HG03354 (cell line): ENCODE results near the gene PRSS23.
"Not testable (repeated sequence)": the region's sequence is repeated elsewhere in the genome, so short reads cannot be mapped to it uniquely, and the experiment has no call there.

Source experiments
- ATAC-seq: cut with Tn5 transposase; IDR thresholded peaks from one replicate; pipeline ENCODE4 v1.9.1; 2021; ENCODE audit warnings: mild to moderate bottlenecking; ENCODE audit not compliant: unreplicated experiment, poor library complexity, severe bottlenecking

The PRSS23 gene, protein sequence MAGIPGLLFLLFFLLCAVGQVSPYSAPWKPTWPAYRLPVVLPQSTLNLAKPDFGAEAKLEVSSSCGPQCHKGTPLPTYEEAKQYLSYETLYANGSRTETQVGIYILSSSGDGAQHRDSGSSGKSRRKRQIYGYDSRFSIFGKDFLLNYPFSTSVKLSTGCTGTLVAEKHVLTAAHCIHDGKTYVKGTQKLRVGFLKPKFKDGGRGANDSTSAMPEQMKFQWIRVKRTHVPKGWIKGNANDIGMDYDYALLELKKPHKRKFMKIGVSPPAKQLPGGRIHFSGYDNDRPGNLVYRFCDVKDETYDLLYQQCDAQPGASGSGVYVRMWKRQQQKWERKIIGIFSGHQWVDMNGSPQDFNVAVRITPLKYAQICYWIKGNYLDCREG

DNA sequence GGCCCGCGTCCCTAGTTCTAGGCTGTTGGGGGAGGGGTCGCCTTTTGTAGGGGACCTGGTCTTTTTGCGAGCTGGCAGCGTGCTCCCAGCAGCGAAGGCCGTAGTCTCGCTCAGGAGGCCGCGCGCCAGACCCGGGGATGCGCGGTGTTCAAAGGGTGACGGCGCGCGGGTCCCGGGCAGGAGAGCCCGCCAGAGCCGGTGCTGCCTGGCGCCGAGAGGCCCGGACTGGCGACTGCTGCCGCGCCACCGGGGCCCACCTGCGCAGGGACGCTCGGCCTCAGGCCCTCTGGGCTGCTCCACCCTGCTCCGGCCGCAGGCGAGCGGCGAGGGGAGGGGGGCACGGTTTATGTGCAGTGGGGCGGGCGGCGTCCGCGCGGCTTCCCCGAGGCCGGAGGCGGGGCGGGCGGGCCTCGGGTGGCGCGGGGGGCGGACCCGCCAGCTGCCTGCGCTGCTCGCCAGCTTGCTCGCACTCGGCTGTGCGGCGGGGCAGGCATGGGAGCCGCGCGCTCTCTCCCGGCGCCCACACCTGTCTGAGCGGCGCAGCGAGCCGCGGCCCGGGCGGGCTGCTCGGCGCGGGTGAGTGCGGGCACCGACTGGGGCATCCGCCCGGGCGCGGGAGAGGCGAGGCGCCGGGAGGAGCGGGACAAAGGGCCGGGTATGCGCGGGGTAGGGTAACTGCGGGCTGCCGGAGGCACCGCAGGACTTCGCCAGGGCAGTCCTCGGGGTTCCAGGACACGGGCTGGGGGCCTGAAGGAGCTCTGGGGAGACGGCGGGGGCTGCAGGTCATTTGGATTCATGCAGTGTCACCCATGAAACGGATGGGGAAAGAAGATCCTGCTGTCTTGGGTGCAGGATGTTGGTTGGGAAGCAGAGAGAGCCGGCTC, at the start of gene PRSS23:
PRSS23 (plus strand) TSS at position 467 of the 884 bp plus-strand sequence. CDS start 7,102 bp downstream, outside the sequence.
- peak; percentile 57 for ATAC-seq

DNA sequence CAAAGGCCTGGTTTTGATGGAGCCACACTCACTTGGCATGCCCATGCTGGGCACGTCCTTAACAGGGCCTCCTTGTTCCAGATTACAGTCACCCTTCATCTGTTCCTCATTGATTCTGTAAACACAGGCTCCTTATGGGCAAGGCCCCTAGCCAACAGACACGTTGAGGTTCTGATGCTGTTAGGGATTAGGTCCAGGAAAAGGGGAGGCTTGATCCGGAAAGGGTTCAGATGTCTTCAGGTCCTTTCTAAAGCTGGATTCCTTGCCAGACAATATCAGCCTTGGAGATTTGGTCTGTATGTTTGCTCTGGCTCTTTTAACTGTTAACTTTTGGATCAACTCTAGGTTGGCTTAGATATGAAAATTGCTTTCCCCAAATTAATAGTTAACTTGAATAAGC, 46.9 kb upstream of the PRSS23 start:
- no peak for ATAC-seq

DNA sequence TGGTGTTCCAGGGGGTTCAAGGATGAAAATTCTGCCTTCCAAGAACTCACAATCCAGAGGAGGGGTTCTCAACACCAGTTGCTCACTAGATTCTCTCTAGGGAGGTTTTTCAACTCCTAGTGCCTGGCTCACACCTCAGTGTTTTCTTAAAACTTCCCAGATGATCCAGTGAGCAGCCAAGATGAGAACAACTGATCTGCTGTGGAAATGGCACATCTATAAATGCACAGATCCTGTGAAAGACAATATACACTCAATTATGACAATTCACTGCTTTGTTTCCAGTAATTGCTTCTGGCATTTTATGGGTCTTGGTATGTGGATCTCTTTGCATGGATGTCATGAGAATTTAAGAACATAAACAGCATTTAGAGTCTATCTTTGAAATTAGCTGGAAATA, 45.2 kb upstream of the PRSS23 start:
- ATAC-seq, result no peak

DNA sequence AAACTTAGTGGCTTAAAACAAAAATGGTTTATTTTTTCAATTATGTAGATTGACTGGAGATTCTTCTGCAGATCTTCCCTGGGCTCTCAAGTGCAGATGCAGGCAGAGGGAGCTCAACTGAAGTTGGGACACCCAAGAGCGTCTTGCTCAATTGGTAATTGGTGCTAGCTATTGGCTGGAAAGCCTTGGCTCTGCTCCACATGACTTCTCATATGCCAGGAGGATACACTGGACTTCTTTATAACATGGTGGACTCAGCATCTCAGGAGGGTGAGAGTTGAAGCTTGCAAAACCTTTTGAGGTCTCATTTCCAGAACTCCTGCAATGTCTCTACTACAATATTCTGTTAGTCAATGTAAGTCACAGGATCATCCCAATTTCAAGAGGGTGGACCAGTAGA, 42.2 kb upstream of the PRSS23 start:
- no peak for ATAC-seq

DNA sequence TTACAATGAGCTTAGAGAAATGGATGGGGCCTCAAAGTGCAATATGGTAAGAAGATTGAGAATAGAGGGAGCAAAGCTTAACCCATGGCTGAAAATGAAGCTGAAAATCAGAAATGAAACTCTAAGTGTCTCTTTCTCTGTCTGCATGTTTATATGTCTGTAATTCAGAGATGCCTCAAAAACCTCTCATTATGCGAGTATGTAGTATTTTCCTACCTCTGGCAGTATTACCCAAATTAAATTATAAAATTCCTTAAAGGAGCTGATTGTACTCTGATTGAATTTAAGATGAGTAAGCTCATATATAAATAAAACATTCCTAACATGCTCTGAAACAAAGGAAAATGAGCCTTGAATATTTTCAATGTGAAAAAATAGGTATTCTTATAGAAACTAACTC, 39.8 kb upstream of the PRSS23 start:
- ATAC-seq, result no peak

DNA sequence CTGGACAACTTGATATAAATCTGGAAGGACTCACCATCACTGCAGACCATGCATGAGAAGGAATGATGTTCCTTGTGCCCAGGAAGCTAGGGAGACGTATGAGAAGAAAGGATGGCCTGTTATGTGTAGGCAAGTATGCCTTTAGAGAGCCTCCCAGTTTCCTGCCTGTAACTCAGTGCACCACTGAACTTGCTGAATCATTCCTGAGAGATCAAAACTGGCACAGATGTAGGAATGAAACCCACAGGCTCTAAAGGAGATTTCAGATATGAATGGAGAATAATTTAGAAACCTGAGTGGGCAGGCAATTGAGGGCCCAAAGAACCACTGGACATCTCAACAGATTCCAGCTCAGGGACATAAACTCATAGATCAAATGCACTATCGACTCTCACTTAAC, 38.4 kb upstream of the PRSS23 start:
- ATAC-seq, result no peak

DNA sequence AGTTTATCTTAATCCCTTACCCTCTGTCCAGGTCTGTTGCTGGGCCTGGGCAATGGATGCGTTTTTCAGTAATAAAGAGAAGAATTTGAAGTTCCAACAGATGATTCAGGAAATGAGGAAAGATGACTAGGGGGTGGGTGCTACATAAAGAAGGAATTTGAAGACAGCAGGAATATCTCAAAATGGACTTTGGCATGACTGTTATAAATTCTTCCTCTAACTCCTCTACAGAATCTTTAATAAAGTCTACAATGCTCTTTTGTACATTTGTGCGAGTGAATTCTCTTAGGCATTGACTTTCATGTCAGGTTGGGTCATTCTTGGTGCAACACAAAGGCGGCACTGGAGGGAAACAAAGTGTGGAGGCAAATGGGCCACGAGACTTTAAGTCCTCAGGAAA, 35.1 kb upstream of the PRSS23 start:
- ATAC-seq, result no peak

DNA sequence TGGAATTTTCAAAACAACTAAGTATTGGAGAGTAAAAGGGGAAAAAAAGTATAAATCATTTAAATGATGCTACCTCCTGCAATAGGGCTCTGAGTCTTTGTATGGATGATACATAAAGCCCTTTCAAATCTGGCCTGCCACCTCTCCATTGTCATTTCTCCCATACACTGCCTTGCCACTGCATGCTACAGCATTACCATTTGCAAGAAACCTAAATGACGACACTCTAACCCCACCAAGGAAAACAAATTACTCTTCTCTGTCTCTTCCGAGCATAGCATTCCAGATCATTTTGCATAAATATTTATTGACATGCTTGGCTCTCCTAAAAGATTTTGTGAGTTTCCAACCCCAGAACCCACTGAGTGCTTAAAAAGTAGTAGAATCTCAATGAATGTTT, 34.5 kb upstream of the PRSS23 start:
- no peak for ATAC-seq

DNA sequence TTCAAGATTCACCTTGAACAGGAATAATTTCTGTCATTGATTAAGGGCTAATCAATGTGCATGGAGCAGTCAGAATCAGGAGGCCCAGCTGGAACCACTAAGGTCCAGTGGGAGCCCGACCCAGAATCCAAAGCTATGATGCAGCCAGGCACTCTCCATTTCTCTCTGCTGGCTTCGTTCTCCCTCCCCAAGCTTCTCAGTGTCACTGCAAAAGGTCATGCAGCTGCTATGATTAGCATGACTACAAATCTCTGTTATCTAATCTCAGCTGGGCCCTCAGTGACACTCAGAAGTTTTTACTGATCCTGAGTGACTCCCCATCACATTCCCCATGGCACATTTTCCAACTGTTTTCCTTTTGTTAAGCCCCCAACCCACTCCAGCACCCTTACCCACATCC, 31.1 kb upstream of the PRSS23 start:
- ATAC-seq, result no peak

DNA sequence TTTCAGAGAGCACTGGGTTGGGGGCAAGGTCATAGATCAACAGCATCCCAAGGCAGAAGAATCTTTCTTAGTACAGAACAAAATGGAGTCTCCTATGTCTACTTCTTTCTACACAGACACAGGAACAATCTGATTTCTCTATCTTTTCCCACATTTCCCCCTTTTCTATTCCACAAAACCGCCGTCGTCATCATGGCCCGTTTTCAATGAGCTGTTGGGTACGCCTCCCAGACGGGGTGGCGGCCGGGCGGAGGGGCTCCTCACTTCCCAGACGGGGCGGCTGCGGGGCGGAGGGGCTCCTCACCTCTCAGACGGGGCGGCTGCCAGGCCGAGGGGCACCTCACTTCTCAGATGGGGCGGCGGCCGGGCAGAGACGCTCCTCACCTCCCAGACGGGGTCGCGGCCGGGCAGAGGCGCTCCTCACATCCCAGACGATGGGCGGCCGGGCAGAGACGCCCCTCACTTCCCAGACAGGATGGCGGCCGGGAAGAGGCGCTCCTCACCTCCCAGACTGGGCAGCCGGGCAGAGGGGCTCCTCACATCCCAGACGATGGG, 29.8 kb upstream of the PRSS23 start:
- ATAC-seq, result not testable (repeated sequence)

DNA sequence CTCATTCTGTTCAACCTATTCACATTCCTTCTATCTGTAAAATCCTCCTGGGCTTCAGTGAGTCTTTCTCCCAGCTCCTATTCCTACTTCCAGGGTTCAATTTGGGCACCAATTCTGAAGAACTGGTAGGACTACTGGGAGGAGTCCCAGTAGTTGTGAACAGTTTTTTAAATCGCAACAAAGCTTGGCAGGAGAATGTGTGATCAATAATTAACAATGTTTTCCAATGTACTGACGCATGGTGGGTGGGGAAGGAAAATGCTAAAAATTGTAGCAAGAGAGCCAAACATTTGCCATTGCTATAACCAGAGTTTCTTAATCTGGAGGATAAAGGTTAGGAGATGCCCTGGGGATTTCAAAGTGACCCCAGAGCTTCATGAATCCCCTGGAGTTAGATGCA, 27.3 kb upstream of the PRSS23 start:
- ATAC-seq, result no peak

DNA sequence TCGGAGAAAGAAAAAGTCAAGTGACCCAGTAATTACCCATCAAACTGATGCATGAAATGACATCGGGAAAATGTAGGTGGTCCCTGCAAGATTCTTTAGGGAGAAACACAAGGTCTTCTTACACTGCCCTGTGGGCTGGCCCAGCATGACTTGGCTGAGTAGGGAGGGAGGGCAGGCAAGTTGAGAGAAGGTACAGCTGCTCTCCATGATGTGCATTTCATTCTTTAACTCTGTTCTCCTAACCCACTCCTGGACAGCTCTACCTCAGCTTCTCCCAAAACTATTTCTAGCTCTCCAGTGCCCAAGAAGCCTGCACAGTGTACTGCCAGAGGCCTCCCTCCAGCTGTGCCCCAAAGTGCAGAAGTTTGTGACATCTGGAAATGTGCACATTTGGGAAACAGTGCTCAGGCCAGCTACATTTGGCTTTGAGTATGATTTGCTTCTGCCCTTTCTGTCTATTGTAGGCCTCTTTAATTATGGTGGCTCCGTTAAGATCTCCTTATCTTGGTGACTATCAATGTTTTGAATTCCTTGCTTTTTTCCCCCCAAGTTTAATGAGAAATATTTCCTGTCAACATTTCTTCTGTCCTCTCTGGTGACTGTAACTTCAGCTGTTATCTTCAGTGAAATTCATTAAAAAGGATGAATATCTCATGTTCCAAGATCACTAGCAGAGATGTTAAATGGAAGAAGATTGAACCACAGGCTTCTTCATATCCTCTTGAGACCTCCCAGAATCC, 26.7 kb upstream of the PRSS23 start:
- ATAC-seq, result no peak

DNA sequence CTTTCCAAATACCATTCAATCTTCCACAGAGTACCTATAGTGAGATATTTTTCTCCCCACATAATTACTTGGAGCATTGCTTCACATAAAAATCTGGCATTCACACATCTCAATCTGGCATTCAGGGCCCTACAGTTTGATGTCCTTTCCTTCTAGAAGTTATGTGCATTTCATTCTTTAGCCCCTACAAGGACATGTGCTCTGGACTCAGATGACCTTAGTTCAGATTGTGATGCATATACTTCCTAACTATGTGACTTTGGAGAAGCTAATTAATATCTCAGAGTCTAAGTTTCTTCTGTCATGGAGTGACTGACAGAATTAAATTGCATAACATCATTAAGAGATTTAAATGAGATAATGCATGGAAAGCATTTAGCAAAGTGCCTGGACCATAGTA, 25.9 kb upstream of the PRSS23 start:
- ATAC-seq, result no peak

DNA sequence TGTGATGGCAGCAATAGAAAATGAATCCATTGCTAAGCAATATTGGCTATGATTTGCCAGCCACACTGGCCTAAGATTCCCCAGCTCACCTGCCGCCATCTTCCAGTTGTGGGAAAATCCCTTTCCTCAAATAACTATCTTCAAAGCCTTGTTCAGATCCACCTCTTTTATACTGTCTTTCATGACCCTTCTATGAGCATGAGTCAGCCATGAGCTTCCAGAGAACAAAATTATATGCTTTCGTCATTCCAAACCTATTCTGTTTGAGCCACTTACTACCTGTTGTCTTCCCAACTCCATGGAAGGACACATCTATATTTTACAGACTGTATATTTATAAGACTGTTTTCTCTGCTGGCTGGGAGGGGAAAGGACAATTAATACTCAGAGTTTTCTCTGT, 25.0 kb upstream of the PRSS23 start:
- ATAC-seq, result no peak

DNA sequence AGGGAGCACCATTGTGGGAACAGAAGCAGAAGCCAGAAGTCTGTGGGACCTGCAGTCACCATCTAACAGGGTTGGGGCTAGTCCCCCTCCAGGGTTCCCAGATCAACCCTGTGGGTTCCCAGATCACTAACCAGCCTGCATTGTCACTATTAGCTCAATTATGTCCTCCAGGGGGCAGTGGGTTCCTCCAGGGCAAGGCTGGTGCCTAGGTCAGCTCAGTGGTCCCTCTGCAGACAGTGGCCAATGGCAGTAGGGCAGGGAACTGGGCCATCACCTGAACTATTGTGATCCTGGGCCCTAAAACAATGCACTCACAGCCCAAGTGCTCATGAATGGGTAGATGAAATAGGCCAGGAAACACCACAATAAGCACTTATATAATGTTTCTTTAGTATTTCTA, 18.8 kb upstream of the PRSS23 start:
- no peak for ATAC-seq

DNA sequence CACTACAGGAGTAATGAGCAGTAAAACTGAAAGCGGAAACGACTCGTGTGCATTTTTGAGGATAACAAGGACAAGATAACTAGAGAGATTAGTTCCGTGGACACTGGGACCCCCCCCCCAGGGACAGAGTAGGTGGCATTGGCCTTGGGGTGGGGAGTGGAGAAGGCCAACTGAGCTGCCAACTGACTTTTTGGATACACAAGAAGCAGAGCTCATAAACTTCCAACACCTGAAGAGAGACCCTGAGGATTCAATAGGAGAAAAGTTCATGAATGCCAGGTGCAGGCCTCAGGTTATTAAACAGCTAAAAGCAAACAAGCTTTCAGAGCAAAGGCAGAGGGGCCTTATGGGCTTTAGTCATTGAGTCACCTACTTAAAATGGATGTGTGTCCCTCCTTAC, 17.6 kb upstream of the PRSS23 start:
- no peak for ATAC-seq

DNA sequence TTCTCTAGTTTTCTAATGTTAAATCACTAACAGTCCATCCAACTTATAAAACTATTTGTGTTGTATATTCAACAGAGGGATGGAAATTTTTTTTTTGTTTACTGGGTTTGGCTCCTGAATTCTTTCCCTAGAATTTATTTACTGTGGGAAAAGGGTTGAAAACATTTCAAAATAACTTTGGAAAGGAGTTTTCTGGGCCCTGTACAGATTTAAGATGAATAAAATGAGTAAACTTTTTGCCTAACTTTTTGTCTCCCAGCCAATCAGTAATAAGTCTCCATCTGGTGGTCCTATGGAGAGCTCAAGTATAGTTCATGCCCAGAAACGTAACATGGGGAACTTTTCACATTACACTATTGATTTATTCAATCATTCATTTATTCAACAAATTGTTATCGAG, 16.7 kb upstream of the PRSS23 start:
- no peak for ATAC-seq

DNA sequence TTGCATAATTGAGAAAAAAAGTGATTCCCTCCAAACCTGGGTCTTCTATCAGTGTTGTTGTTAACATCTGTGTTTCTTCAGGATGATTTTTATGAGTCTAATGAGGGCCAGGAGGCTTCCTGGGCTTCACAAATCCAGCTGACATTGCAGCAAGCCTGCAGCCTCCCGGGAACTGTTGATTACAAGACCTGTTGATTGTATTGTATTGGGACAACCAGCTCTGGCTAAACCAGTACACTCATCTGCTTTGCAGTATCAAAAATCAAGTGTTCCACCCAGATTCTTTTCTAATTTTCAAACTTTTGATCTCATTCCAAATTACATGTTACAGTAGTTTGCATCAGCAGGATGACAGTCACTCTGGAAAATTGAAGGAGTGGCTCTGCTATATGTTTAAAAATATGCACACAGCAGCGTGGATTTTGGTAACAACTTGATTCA, 16.1 kb upstream of the PRSS23 start:
- no peak for ATAC-seq

DNA sequence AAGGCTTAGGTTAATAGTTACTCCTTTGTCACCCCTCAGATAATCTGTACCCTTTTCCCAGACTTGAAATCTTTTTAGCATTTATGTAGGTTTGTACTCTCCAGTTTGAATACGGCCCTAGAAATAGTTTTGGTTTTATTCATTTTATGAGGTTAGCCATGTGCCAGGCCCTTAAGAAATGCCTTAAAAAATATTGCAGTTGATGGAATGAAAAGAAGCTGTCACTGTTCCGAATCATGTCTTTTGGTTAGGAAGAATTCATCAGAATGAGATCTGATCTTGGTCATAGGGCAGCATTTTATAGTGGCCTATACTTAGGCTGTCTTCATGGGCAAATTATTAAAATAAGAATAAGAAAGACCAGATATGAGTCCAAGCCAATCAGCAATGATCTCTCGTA, 14.8 kb upstream of the PRSS23 start:
- ATAC-seq, result no peak

DNA sequence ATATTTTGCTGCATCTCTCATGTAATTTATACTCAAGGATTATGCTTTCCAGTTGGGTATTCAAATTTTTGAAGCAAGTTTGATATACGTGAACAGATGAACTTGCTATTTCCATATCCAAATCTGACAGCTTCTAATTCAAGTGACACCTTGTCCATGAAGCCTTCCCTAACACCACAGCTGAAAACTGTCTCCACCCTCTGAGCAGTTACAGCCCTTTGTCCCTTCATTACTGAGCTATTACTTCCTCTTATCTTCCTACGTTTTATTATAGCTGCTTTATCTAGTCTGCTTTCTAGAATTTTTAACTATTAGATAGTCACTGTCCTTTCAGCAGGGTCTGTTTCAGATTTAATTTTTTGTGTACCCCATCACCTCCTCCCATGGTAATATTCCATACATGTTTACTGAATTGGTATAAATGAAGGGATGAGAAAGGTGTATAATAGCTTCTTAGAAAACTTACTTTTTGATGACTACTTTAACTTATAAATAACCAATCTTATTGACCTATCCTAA, 13.3 kb upstream of the PRSS23 start:
- ATAC-seq, result no peak
